ENCODE data around the gene RNF135.

The RNF135 gene

DNA sequence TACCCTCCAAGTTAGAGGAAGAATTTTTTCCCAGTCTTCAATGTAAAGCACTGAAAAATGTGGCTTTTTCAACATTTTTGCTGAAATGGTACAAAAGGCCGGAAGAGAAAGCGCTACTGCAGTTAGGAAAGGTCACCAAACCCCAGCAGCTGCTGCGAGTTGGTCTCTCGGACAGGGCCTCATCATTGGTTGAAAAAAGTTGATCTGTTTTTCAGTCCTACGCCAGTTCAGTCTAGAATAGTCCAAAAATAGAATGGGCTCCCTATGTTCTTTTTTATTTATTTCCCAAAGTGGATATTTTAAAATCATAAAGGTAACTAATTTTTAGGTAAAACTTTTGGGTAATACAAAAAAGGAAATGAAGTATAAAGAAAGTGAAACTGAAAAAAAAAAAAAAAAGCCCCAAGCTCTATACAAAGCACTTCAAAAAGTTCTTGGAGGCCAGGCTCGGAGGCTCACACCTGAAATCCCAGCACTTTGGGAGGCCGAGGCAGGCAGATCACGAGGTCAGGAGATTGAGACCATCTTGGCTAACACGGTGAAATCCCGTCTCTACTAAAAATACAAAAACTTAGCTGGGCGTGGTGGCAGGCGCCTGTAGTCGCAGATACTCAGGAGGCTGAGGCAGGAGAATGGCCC lies 31.7 kb upstream of the RNF135 start:
- Histone ChIP-seq H3K18ac (ENCODE audit: low read length) (no peak overlapping the region), H3K23ac (ENCODE audit: low read length) (no peak overlapping the region), H2BK5ac (ENCODE audit: low read depth, low read length, poor library complexity) (no peak overlapping the region), H3K36me3 (ENCODE audit: control insufficient read depth in 1 of 2, insufficient read depth in 2 of 2, low read length in 2 of 2) (peaks cover 0 to 2% of the 10 kb centered on the region in 2 experiments), H3K27ac (ENCODE audit: low read depth, low read length) (no peak overlapping the region), H2BK120ac (ENCODE audit: insufficient read depth, low read length, poor library complexity) (no peak overlapping the region), H4K91ac (ENCODE audit: low read depth, low read length) (no peak overlapping the region), H4K8ac (ENCODE audit: low read depth, low read length) (no peak overlapping the region), H3K9me3 (ENCODE audit: insufficient read depth, low read depth, low read length) (no peaks in the 10 kb centered on the region), H3K4me2 (ENCODE audit: low read length) (no peak overlapping the region), H3K27me3 (ENCODE audit: insufficient read depth, low read length) (no peaks in the 10 kb centered on the region), H3K79me1 (ENCODE audit: low read length) (no peaks in the 10 kb centered on the region), H3K79me2 (ENCODE audit: control insufficient read depth, insufficient read depth, low read length, poor library complexity) (no peaks in the 10 kb centered on the region), H3K14ac (ENCODE audit: low read length) (no peak overlapping the region), H3K4ac (ENCODE audit: low read depth, low read length) (no peak overlapping the region), H3K9ac (ENCODE audit: low read length) (no peak overlapping the region), H4K12ac (ENCODE audit: low read depth, low read length) (no peak overlapping the region), H2BK12ac (ENCODE audit: low read length) (no peak overlapping the region), H3K4me1 (ENCODE audit: control insufficient read depth in 1 of 2, insufficient read depth in 2 of 2, low read length in 2 of 2) (no peaks in the 10 kb centered on the region), H2AK5ac (ENCODE audit: low read length) (no peak overlapping the region), H2AFZ (ENCODE audit: insufficient read depth, low read length, poor library complexity) (no peak overlapping the region), H3K4me3 (ENCODE audit: low read depth, low read length) (no peak overlapping the region)
- WGBS (ENCODE audit: extremely low coverage, insufficient coverage, insufficient read length): no CpG with 5 or more reads among the region's 13 CpGs
- DNase-seq: no peak

DNA sequence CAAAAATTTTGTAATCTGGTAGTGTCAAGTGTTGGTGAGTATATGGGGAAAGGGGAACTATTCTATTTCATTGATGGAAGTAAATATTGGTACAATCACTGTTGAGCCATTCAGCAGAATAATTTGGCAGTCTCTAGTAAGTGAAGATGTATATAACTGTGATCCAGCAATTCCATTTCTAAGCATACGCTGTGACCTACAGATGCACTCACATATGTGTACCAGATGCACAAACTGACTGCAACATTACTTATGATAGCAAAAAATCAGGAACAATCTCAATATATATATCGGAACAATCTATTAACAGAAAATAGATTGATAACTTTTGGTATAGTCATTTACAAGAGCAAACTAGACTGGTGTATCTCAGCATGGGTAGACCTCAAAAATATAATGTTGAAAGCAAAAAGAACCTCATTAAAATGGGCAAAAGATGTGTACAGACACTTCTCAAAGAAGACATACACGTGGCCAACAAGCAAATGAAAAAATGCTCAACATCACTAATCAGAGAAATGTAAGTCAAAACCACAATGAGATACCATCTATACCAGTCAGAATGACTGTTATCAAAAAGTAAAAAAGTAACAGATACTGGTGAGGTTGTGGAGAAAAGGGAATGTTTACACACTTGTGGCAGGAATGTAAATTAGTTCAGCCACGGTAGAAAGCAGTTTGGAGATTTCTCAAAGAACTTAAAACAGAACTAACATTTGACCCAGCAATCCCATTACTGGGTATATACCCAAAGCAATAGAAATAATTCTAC lies 28.3 kb upstream of the RNF135 start:
- H3K4me3 ChIP-seq (ENCODE audit: low read depth, low read length): no peak overlapping the region
- no peaks in the 10 kb centered on the region for H3K4me1 ChIP-seq (ENCODE audit: control insufficient read depth in 1 of 2, insufficient read depth in 2 of 2, low read length in 2 of 2)
- H3K4ac ChIP-seq (ENCODE audit: low read depth, low read length): no peak overlapping the region
- no peaks in the 10 kb centered on the region for H3K9me3 ChIP-seq (ENCODE audit: insufficient read depth, low read depth, low read length)
- H3K4me2 ChIP-seq (ENCODE audit: low read length): no peak overlapping the region
- no peak overlapping the region for H4K12ac ChIP-seq (ENCODE audit: low read depth, low read length)
- no peaks in the 10 kb centered on the region for H3K79me2 ChIP-seq (ENCODE audit: control insufficient read depth, insufficient read depth, low read length, poor library complexity)
- H3K79me1 ChIP-seq (ENCODE audit: low read length): no peaks in the 10 kb centered on the region
- no peak overlapping the region for H3K14ac ChIP-seq (ENCODE audit: low read length)
- no peak overlapping the region for H2BK120ac ChIP-seq (ENCODE audit: insufficient read depth, low read length, poor library complexity)
- H2AFZ ChIP-seq (ENCODE audit: insufficient read depth, low read length, poor library complexity): no peak overlapping the region
- no peak overlapping the region for H2BK5ac ChIP-seq (ENCODE audit: low read depth, low read length, poor library complexity)
- no peak overlapping the region for H2BK12ac ChIP-seq (ENCODE audit: low read length)
- H4K8ac ChIP-seq (ENCODE audit: low read depth, low read length): no peak overlapping the region
- DNase-seq: peak in 1 of 2 donors; percentile 18
- H3K23ac ChIP-seq (ENCODE audit: low read length): no peak overlapping the region
- no peaks in the 10 kb centered on the region for H3K36me3 ChIP-seq (ENCODE audit: control insufficient read depth in 1 of 2, insufficient read depth in 2 of 2, low read length in 2 of 2)
- no peak overlapping the region for H3K9ac ChIP-seq (ENCODE audit: low read length)
- H4K91ac ChIP-seq (ENCODE audit: low read depth, low read length): no peak overlapping the region
- H3K27ac ChIP-seq (ENCODE audit: low read depth, low read length): no peak overlapping the region
- H2AK5ac ChIP-seq (ENCODE audit: low read length): no peak overlapping the region
- no peak overlapping the region for H3K18ac ChIP-seq (ENCODE audit: low read length)
- no CpG with 5 or more reads among the region's 4 CpGs for WGBS (ENCODE audit: extremely low coverage, insufficient coverage, insufficient read length)
- no peaks in the 10 kb centered on the region for H3K27me3 ChIP-seq (ENCODE audit: insufficient read depth, low read length)

DNA sequence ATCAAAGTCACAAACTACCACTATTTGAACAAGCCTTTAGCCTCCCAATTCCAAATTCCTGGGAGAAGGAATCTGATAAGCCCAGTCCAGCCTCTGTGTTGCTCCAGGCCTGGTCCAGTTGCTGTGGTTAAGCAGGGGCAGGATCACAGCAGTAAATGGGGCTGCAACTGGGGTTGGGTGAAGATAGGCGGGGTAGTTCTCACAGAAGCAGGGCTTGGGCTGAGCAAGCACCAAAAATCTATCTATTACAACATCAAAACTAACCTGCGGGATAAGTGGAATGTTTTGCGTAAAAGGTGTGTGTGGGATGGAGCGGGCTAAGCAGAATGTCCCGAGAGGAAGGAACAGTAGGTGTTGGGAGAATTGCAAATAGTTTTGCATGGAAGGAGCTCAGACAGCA lies 23.0 kb upstream of the RNF135 start:
- H2BK12ac ChIP-seq (ENCODE audit: low read length): no peak overlapping the region
- no peak overlapping the region for H3K23ac ChIP-seq (ENCODE audit: low read length)
- no peak overlapping the region for H3K4ac ChIP-seq (ENCODE audit: low read depth, low read length)
- H4K8ac ChIP-seq (ENCODE audit: low read depth, low read length): no peak overlapping the region
- H4K12ac ChIP-seq (ENCODE audit: low read depth, low read length): no peak overlapping the region
- no peak overlapping the region for H4K91ac ChIP-seq (ENCODE audit: low read depth, low read length)
- no peak overlapping the region for H3K14ac ChIP-seq (ENCODE audit: low read length)
- DNase-seq: peak; percentile 68 to 88
- H2BK120ac ChIP-seq (ENCODE audit: insufficient read depth, low read length, poor library complexity): no peak overlapping the region
- no peak overlapping the region for H3K27ac ChIP-seq (ENCODE audit: low read depth, low read length)
- no peaks in the 10 kb centered on the region for H3K79me2 ChIP-seq (ENCODE audit: control insufficient read depth, insufficient read depth, low read length, poor library complexity)
- H2BK5ac ChIP-seq (ENCODE audit: low read depth, low read length, poor library complexity): no peak overlapping the region
- no peaks in the 10 kb centered on the region for H3K36me3 ChIP-seq (ENCODE audit: control insufficient read depth in 1 of 2, insufficient read depth in 2 of 2, low read length in 2 of 2)
- WGBS (ENCODE audit: extremely low coverage, insufficient coverage, insufficient read length): 100% methylated on average over 3 of the region's 5 CpGs
- no peak overlapping the region for H2AK5ac ChIP-seq (ENCODE audit: low read length)
- H3K9me3 ChIP-seq (ENCODE audit: insufficient read depth, low read depth, low read length): no peaks in the 10 kb centered on the region
- H3K27me3 ChIP-seq (ENCODE audit: insufficient read depth, low read length): no peaks in the 10 kb centered on the region
- no peak overlapping the region for H2AFZ ChIP-seq (ENCODE audit: insufficient read depth, low read length, poor library complexity)
- H3K9ac ChIP-seq (ENCODE audit: low read length): no peak overlapping the region
- H3K4me3 ChIP-seq (ENCODE audit: low read depth, low read length): no peak overlapping the region
- no peaks in the 10 kb centered on the region for H3K79me1 ChIP-seq (ENCODE audit: low read length)
- H3K18ac ChIP-seq (ENCODE audit: low read length): no peak overlapping the region
- no peaks in the 10 kb centered on the region for H3K4me1 ChIP-seq (ENCODE audit: control insufficient read depth in 1 of 2, insufficient read depth in 2 of 2, low read length in 2 of 2)
- H3K4me2 ChIP-seq (ENCODE audit: low read length): no peak overlapping the region

DNA sequence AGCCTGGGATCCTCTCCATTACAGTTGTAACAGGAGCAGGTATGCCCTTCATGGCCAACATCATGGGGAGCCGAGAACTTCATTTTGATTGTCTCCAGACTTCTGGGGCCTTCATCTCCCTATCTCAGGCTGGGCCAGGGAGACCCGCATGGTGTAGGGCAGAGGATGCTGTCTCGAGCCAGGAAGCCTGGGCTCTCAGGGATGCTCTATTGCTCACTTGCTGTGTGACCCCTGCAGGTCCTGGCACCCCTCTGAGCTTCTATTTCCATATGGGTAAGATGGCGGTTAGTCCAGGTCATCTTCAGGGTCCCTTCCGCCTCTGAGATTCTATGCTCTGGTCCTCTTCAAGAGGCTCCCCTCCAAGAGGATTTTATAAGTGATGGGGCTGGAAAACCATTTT lies 20.6 kb upstream of the RNF135 start:
- peaks cover 2 to 3% of the 10 kb centered on the region in 2 experiments for H3K4me1 ChIP-seq (ENCODE audit: control insufficient read depth in 1 of 2, insufficient read depth in 2 of 2, low read length in 2 of 2)
- no peak overlapping the region for H2BK5ac ChIP-seq (ENCODE audit: low read depth, low read length, poor library complexity)
- no peak overlapping the region for H3K14ac ChIP-seq (ENCODE audit: low read length)
- H3K27me3 ChIP-seq (ENCODE audit: insufficient read depth, low read length): no peaks in the 10 kb centered on the region
- no peak overlapping the region for H2BK12ac ChIP-seq (ENCODE audit: low read length)
- no peak overlapping the region for H2AK5ac ChIP-seq (ENCODE audit: low read length)
- H3K79me1 ChIP-seq (ENCODE audit: low read length): no peaks in the 10 kb centered on the region
- H2BK120ac ChIP-seq (ENCODE audit: insufficient read depth, low read length, poor library complexity): no peak overlapping the region
- H3K36me3 ChIP-seq (ENCODE audit: control insufficient read depth in 1 of 2, insufficient read depth in 2 of 2, low read length in 2 of 2): no peaks in the 10 kb centered on the region
- no peaks in the 10 kb centered on the region for H3K79me2 ChIP-seq (ENCODE audit: control insufficient read depth, insufficient read depth, low read length, poor library complexity)
- DNase-seq: no peak
- no peak overlapping the region for H3K27ac ChIP-seq (ENCODE audit: low read depth, low read length)
- no peak overlapping the region for H3K18ac ChIP-seq (ENCODE audit: low read length)
- no peak overlapping the region for H3K4me3 ChIP-seq (ENCODE audit: low read depth, low read length)
- no peak overlapping the region for H4K8ac ChIP-seq (ENCODE audit: low read depth, low read length)
- no peaks in the 10 kb centered on the region for H3K9me3 ChIP-seq (ENCODE audit: insufficient read depth, low read depth, low read length)
- no peak overlapping the region for H3K4ac ChIP-seq (ENCODE audit: low read depth, low read length)
- no peak overlapping the region for H2AFZ ChIP-seq (ENCODE audit: insufficient read depth, low read length, poor library complexity)
- H4K91ac ChIP-seq (ENCODE audit: low read depth, low read length): no peak overlapping the region
- H3K4me2 ChIP-seq (ENCODE audit: low read length): no peak overlapping the region
- no CpG with 5 or more reads among the region's 5 CpGs for WGBS (ENCODE audit: extremely low coverage, insufficient coverage, insufficient read length)
- no peak overlapping the region for H4K12ac ChIP-seq (ENCODE audit: low read depth, low read length)
- no peak overlapping the region for H3K23ac ChIP-seq (ENCODE audit: low read length)
- no peak overlapping the region for H3K9ac ChIP-seq (ENCODE audit: low read length)

All from trophoblast cell (in vitro differentiated cells and primary cell).